GM12872 (cell line): ENCODE measurements around the gene SF3B2.

Source experiments
- CTCF ChIP-seq: IDR thresholded peaks from 3 replicates; pipeline ENCODE4 v1.5.1; 2011; ENCODE audit warnings: low read depth, mild to moderate bottlenecking, low read length, moderate library complexity; ENCODE audit not compliant: insufficient read depth

SF3B2 gene

GRCh38 chr11:66061268-66061667 is 9.1 kb downstream of the SF3B2 start:
- no peak for TF ChIP-seq CTCF

GRCh38 chr11:66062408-66062807 is 10.2 kb downstream of the SF3B2 start:
- no peak for TF ChIP-seq CTCF

- TF ChIP-seq CTCF, result no peak
Measured at GRCh38 chr11:66063900-66064299, 11.7 kb downstream of the SF3B2 start.

- no peak for TF ChIP-seq CTCF
Measured at GRCh38 chr11:66064571-66064970, 12.4 kb downstream of the SF3B2 start.

- TF ChIP-seq CTCF, result no peak
Measured at GRCh38 chr11:66066751-66067150, 14.6 kb downstream of the SF3B2 start.

- no peak for TF ChIP-seq CTCF
Measured at GRCh38 chr11:66067640-66068039, 15.5 kb downstream of the SF3B2 start.

- TF ChIP-seq CTCF, result peak; percentile 94
Measured at GRCh38 chr11:66068154-66068821, 16.1 kb downstream of the SF3B2 start.
